ENCODE results near the gene CCDC27. TPM values are rescaled to one million over a fixed set of nuclear protein-coding genes. Genes with fewer than 3 reads are reported as not detected.

CCDC27 gene
- total RNA-seq, 2 donors from 2014 or later: not detected

GRCh38 chr1:3762873-3763228 is 10.6 kb downstream of the CCDC27 start:
- DNase-seq (ENCODE audit: low spot score) (no peak), ATAC-seq (peak; percentile 34 to 36)
- H3K9me3 Mint-ChIP-seq: peaks cover 5% of the 10 kb centered on the region
- no peaks in the 10 kb centered on the region for H3K36me3 Mint-ChIP-seq
- H3K27ac Mint-ChIP-seq: no peak overlapping the region
- H3K27me3 Mint-ChIP-seq: peaks cover 17 to 25% of the 10 kb centered on the region in 2 donors
- no peaks in the 10 kb centered on the region for H3K4me1 Mint-ChIP-seq (ENCODE audit: low read depth in 2 of 2)
- no peak overlapping the region for H3K4me3 Mint-ChIP-seq

GRCh38 chr1:3763351-3764125 is 11.3 kb downstream of the CCDC27 start:
- Mint-ChIP-seq H3K4me3 (no peak overlapping the region), H3K36me3 (no peaks in the 10 kb centered on the region), H3K27me3 (peaks cover 17 to 25% of the 10 kb centered on the region in 2 donors), H3K9me3 (peaks cover 5% of the 10 kb centered on the region), H3K4me1 (ENCODE audit: low read depth in 2 of 2) (no peaks in the 10 kb centered on the region), H3K27ac (no peak overlapping the region)
- ATAC-seq (no peak), DNase-seq (ENCODE audit: low spot score) (no peak)

DNA sequence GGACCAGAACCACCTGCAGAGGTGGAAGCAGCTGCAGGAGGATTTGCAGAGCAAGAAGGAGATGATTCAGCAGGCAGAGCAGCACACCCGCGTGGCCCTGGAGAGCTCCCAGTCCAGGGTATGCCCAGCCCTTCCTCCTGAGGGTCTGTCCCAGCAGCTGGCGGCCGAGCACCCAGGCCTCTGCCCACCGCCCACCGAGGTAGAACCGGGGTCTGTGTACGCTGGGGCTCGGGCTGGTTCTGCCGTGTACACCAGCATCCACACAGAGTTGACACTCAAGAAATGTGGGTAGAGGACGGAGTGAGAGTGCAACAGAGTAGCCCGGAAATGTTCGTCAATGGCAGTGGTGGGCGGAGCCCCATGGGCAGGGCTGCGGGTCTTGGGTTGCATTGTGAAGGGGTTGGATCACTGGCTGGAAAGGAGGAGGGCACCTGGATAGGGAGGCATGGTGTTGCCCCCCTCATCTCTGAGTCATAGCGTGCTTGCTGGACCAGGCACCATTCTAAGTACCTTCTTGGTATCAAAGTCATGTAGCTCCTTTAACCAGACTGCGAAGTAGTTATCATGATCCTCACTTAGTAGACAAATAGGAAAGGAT is 15.2 kb downstream of the CCDC27 start:
- no peaks in the 10 kb centered on the region for H3K4me1 Mint-ChIP-seq (ENCODE audit: low read depth in 2 of 2)
- no peak overlapping the region for H3K27ac Mint-ChIP-seq
- no peaks in the 10 kb centered on the region for H3K9me3 Mint-ChIP-seq
- DNase-seq (ENCODE audit: low spot score) (no peak), ATAC-seq (no peak)
- H3K27me3 Mint-ChIP-seq: peaks cover 0 to 13% of the 10 kb centered on the region in 2 donors
- H3K36me3 Mint-ChIP-seq: no peaks in the 10 kb centered on the region
- H3K4me3 Mint-ChIP-seq: no peak overlapping the region

DNA sequence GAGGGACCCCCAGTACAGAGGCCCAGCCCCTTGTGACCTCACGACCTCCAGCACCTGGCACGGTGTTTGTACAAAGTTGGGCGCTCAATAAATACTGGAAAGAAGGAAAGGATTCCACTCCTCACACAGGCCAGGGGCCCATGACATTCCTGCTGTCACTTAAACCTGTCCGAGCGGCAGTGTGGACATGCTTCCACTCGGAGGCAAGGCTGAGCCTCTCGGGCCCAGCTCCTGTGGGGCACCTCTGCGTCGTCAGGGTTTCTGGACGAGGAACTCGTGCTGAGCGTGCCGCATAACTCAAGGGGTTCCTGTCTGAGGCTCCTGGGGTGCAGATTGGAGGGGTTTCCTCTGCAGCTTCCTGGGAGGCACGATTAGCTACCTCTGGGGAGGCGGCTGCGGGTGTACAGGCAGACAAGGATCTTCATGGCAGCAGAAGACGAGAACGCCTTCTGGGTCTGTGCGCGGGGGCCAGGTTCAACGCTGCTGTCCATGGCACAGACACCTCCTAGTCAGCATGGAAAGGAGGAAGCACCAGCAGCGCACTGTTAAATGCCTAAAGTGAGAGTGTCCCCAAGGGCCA is 16.7 kb downstream of the CCDC27 start:
- no peak for ATAC-seq
- Mint-ChIP-seq H3K27me3 (peaks cover 0 to 13% of the 10 kb centered on the region in 2 donors), H3K9me3 (no peaks in the 10 kb centered on the region), H3K36me3 (no peaks in the 10 kb centered on the region), H3K4me1 (ENCODE audit: low read depth in 2 of 2) (no peaks in the 10 kb centered on the region), H3K27ac (no peak overlapping the region), H3K4me3 (no peak overlapping the region)
- peak; percentile 37 for DNase-seq (ENCODE audit: low spot score)

DNA sequence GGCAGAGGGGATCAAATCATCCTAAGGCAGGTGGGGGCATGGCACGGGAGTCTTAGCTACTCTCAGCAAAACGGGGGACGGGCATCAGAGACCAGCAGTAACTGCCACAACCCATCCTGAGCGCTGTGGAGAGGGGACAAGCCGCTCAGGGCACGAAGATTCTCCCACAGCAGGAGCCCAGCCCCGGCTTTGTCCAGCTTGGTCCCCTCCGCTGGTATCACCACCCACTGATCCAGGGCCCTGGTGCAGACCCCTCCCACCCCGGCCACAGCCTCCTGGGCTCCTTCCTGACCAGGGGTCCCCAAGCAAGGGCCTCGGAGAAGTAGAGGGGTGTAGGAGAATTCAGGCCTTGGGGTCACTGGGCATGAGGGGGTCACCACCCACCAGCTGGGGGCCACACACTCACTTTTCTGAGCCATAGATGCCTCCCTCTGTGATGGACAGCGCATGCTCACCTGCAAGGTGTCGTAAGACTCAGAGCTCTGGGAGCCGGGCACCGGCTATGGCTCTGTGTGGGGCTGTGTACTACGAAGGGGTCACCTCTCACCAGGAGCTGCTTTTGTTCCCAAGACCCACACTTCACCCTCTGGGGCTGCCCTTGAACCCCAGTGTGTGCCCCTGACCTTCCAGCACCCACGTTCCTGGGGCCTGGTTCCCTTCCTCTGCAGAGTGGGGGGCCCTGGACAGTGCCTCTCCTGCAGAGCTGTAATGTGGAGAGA is 18.0 kb downstream of the CCDC27 start:
- Mint-ChIP-seq H3K4me1 (ENCODE audit: low read depth in 2 of 2) (no peaks in the 10 kb centered on the region), H3K36me3 (no peaks in the 10 kb centered on the region), H3K27me3 (peaks cover 0 to 10% of the 10 kb centered on the region in 2 donors), H3K27ac (no peak overlapping the region), H3K4me3 (peak overlapping the region; percentile 45), H3K9me3 (no peaks in the 10 kb centered on the region)
- no peak for ATAC-seq
- peak; percentile 50 for DNase-seq (ENCODE audit: low spot score)

DNA sequence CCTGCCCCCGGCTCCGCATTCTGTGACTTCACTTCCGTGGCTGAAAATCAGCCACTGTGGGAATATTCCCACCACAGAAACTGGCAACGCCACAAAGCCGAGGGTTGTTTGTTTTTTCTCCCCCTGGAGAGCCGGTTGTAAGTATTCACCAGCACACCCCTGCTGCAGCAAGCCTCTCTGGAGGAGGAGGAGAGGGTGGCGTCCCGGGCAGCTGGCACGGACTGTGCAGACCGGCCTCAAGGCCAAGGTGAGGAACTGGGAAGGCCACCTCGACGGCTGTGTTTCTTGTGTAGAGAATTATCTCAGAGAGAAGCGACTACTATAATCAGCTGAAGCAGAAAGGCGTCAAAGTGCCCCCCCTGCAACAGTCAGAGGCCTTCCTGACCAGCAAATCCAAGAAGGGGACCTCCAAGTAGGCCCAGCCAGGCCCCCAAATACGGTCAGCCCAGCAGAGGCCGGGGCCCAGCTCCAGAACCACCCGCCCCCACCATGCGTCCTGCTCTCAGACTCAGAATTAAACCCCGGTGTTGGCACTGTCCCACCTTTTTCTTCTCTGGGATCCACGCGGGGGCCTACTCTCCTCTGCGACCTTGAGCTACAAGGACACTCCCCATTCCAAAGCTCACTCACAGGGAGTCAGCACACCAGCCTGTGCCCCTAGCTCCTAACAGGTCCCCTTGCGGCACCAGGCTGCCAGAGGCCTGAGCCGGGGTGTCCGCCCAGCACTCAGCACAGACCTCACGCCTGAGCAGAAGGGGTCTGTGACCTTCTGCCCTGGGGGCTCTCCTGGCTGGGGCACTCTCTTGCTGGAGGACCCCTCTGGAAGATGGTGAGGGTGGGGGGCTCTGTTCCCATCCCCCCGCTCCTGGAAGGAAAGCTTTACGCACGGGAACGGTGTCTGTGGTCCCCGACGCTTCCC is 19.1 kb downstream of the CCDC27 start:
- H3K4me3 Mint-ChIP-seq: peak overlapping the region; percentile 47
- no peak overlapping the region for H3K27ac Mint-ChIP-seq
- H3K27me3 Mint-ChIP-seq: peaks cover 0 to 3% of the 10 kb centered on the region in 2 donors
- H3K4me1 Mint-ChIP-seq (ENCODE audit: low read depth in 2 of 2): peaks cover 0 to 3% of the 10 kb centered on the region in 2 donors
- no peaks in the 10 kb centered on the region for H3K9me3 Mint-ChIP-seq
- DNase-seq (ENCODE audit: low spot score) (peak; percentile 49), ATAC-seq (no peak)
- H3K36me3 Mint-ChIP-seq: no peaks in the 10 kb centered on the region

GRCh38 chr1:3772027-3772714 is 19.9 kb downstream of the CCDC27 start:
- DNase-seq (ENCODE audit: low spot score) (peak; percentile 93), ATAC-seq (peak; percentile 91 to 94)
- Mint-ChIP-seq H3K9me3 (no peaks in the 10 kb centered on the region), H3K36me3 (no peaks in the 10 kb centered on the region), H3K4me3 (peak overlapping the region; percentile 47), H3K27me3 (peaks cover 0 to 3% of the 10 kb centered on the region in 2 donors), H3K4me1 (ENCODE audit: low read depth in 2 of 2) (peaks cover 0 to 3% of the 10 kb centered on the region in 2 donors), H3K27ac (no peak overlapping the region)

- DNase-seq (ENCODE audit: low spot score) (peak; percentile 39), ATAC-seq (peak; percentile 39 to 58)
- H3K36me3 Mint-ChIP-seq: no peaks in the 10 kb centered on the region
- no peak within 1 kb of the TSS for H3K27ac Mint-ChIP-seq
- peak within 1 kb of the TSS; percentile 56 for H3K4me3 Mint-ChIP-seq
- H3K9me3 Mint-ChIP-seq: no peaks in the 10 kb centered on the region
- H3K27me3 Mint-ChIP-seq: no peaks in the 10 kb centered on the region
- H3K4me1 Mint-ChIP-seq (ENCODE audit: low read depth in 2 of 2): peaks cover 0 to 3% of the 10 kb centered on the region in 2 donors
Measured at GRCh38 chr1:3772715-3773571, 20.7 kb downstream of the CCDC27 start, which contains the start of gene SMIM1. TSS of gene SMIM1 (plus strand) at chr1:3772749. CDS start at chr1:3775374, 2,625 bp downstream.

DNA sequence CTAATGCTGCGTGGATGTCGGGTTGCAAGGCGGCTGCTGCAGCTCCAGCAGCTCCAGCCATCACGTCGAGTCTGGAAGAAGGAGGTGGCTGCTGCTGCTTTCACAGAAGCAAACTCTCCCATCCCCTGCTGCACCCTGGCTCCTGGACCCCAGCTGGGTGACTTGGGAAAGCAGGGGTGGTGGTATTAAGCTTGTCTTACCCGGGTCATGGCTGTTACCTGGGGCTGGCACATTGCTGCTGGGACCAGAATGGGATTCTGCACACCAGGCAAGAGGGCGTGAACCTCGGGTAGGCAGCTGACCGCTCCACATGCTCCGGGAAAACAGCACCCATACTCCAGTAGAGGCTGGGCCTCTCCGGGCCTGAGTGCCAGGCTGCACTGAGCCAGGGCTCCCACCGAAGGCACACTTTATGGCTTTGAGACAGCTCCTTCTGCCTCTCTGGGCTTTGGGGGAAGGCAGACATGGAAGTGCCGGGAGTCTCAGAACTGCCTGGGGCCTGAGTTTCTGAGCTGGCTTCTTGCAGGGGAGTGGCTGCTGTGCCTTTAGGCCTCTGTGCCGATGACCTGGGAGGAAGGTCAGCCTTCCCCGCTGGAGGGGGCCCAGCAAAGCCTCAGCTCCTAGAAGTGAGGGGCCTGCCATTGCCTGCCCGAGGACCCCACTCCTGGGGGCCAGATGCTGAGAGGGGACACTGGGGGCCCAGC is 21.5 kb downstream of the CCDC27 start:
- ATAC-seq (no peak), DNase-seq (ENCODE audit: low spot score) (peak; percentile 44)
- Mint-ChIP-seq H3K27ac (no peak overlapping the region), H3K27me3 (no peaks in the 10 kb centered on the region), H3K9me3 (no peaks in the 10 kb centered on the region), H3K4me1 (ENCODE audit: low read depth in 2 of 2) (peaks cover 0 to 3% of the 10 kb centered on the region in 2 donors), H3K36me3 (no peaks in the 10 kb centered on the region), H3K4me3 (no peak overlapping the region)

DNA sequence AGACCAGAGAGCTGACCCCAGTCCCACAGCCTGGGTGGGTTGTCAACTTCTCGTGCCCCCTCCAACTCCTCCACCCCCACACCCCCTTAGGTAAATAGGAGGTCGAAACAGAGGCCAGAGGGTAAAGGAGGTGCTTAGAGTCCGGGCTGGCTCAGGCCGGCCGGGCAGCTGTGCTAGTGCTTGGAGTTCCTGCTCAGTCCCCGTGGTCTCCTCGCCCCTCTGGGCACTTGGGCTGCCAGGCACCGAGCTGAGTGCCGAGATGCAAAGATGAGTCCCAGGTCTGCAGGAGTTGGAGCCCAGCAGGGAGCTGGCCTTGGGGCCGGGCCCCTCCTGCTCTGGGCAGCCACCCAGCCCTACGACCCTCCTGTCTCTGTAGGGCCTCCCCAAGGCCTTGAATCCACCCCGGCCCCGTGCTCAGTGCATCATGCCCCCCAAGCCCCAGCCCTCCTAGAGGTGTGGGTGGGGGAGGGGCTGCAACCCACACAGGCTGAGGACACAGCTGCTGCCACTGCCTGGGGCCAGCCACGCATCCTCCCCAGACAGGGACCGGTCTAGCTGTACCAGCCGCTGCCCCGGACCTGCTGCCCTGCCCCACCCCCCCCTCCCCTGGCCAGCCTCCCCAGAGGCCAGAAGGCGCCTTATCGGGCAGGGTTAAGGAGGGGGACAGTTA is 22.2 kb downstream of the CCDC27 start:
- Mint-ChIP-seq H3K27me3 (no peaks in the 10 kb centered on the region), H3K36me3 (no peaks in the 10 kb centered on the region), H3K27ac (no peak overlapping the region), H3K4me1 (ENCODE audit: low read depth in 2 of 2) (peaks cover 0 to 3% of the 10 kb centered on the region in 2 donors), H3K9me3 (no peaks in the 10 kb centered on the region), H3K4me3 (no peak overlapping the region)
- peak; percentile 54 for DNase-seq (ENCODE audit: low spot score)
- no peak for ATAC-seq

- H3K27ac Mint-ChIP-seq: no peak overlapping the region
Measured at GRCh38 chr1:3774946-3775489, 22.8 kb downstream of the CCDC27 start.

More at GRCh38 chr1:3774946-3775489, 22.8 kb downstream of the CCDC27 start:
- no peaks in the 10 kb centered on the region for H3K9me3 Mint-ChIP-seq
- peaks cover 4% of the 10 kb centered on the region for H3K36me3 Mint-ChIP-seq
- H3K4me1 Mint-ChIP-seq (ENCODE audit: low read depth in 2 of 2): peaks cover 0 to 3% of the 10 kb centered on the region in 2 donors
- peak; percentile 45 for DNase-seq (ENCODE audit: low spot score)
- no peak for ATAC-seq
- H3K27me3 Mint-ChIP-seq: no peaks in the 10 kb centered on the region
- no peak overlapping the region for H3K4me3 Mint-ChIP-seq

Measured in natural killer cell treated with Interleukin-12 subunit alpha and Interleukin-12 subunit beta and Interleukin-15 and Interleukin-18, amount 100 ng/mL, for 72 hours (primary cell).